MCF 10A (cell line): ENCODE data around the gene CRTAC1. TPM values are rescaled to one million over a fixed set of nuclear protein-coding genes. Genes with fewer than 3 reads are reported as not detected.

Experiments used
- BruUV-seq: library from RNA; stranded (reverse); fragments of 400-500 nt; replicated peaks from 2 replicates; lab custom pipeline; 2021; lab: Mats Ljungman, UMichigan
- CTCF ChIA-PET: fragments of 300-600 bp; sonication (Branson Sonifier 250); formaldehyde crosslinking; extraction: SDS; loops from one replicate; lab custom pipeline; 2021; ENCODE audit warnings: antibody characterized with exemption, inconsistent platforms; lab: Yijun Ruan, JAX
- POLR2A ChIA-PET: fragments of 300-600, 350-650 bp; sonication (Branson Sonifier 250); formaldehyde crosslinking; extraction: SDS; loops from one replicate; lab custom pipeline; 2020; ENCODE audit warnings: antibody characterized with exemption, inconsistent platforms; lab: Yijun Ruan, JAX
- DNase-seq: peaks from one replicate; pipeline ENCODE4 v3.0.0-alpha.2; 2018; ENCODE audit not compliant: unreplicated experiment
- H3K27ac Mint-ChIP-seq: one replicate; pipeline ENCODE4 v1.8.0; 2022; ENCODE audit warnings: mild to moderate bottlenecking, low read depth, mixed read lengths; ENCODE audit not compliant: unreplicated experiment
- H3K27me3 Mint-ChIP-seq: one replicate; pipeline ENCODE4 v1.8.0; 2022; ENCODE audit warnings: mixed read lengths; ENCODE audit not compliant: insufficient read depth, unreplicated experiment
- H3K36me3 Mint-ChIP-seq: one replicate; pipeline ENCODE4 v1.8.0; 2022; ENCODE audit warnings: mild to moderate bottlenecking, moderate library complexity, mixed read lengths; ENCODE audit not compliant: insufficient read depth, unreplicated experiment
- H3K4me1 Mint-ChIP-seq: one replicate; pipeline ENCODE4 v1.8.0; 2022; ENCODE audit warnings: mixed read lengths; ENCODE audit not compliant: insufficient read depth, unreplicated experiment
- H3K4me3 Mint-ChIP-seq: one replicate; pipeline ENCODE4 v1.8.0; 2022; ENCODE audit warnings: mild to moderate bottlenecking, moderate library complexity, mixed read lengths; ENCODE audit not compliant: unreplicated experiment
- H3K9me3 Mint-ChIP-seq: one replicate; pipeline ENCODE4 v1.8.0; 2022; ENCODE audit warnings: mixed read lengths; ENCODE audit not compliant: unreplicated experiment
- intact Hi-C: fragments of 100-400 bp; cut with micrococcal nuclease; formaldehyde crosslinking; loops from 2 replicates; pipeline ENCODE4 v1.14.1; 2022
- total RNA-seq: library from RNA; stranded (reverse); gene quantifications from 2 replicates; pipeline ENCODE4 v1.2.3, GENCODE V29; 2022
- TF ChIP-seq, protein P1 (sequence below): fragments of 200-600 bp; IDR thresholded peaks from one replicate; pipeline ENCODE4 v1.8.0; 2022; ENCODE audit warnings: antibody characterized with exemption, mild to moderate bottlenecking; ENCODE audit not compliant: unreplicated experiment

Gene CRTAC1
- total RNA-seq, 1 experiment from 2014 or later: not detected

DNA sequence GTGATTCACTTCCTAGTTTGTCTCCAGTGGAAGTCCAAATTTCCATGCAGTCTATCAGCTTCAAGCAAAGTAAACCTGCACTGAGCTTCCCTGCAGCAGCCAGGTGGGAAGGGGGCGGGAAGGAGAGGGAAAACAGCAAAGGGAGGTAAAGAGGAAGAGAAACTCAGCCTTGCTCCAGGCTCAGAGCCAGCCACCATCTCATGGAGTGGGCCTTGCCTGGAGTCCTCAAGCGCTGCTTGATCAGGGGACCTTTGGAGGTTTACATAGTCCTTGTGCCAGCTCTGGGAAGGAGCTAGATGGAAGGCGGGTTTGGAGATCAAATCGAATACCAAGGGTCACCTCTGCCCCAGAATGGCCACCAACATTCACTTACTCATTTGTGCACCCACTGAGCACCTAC lies 7.4 kb downstream of the CRTAC1 start:
- H3K27me3 Mint-ChIP-seq: peaks cover 67% of the 10 kb centered on the region
- intact Hi-C loops: no loop called here

GRCh38 chr10:98020784-98021183 lies 9.6 kb downstream of the CRTAC1 start:
- no peaks in the 10 kb centered on the region for H3K36me3 Mint-ChIP-seq
- TF ChIP-seq, protein P1, sequence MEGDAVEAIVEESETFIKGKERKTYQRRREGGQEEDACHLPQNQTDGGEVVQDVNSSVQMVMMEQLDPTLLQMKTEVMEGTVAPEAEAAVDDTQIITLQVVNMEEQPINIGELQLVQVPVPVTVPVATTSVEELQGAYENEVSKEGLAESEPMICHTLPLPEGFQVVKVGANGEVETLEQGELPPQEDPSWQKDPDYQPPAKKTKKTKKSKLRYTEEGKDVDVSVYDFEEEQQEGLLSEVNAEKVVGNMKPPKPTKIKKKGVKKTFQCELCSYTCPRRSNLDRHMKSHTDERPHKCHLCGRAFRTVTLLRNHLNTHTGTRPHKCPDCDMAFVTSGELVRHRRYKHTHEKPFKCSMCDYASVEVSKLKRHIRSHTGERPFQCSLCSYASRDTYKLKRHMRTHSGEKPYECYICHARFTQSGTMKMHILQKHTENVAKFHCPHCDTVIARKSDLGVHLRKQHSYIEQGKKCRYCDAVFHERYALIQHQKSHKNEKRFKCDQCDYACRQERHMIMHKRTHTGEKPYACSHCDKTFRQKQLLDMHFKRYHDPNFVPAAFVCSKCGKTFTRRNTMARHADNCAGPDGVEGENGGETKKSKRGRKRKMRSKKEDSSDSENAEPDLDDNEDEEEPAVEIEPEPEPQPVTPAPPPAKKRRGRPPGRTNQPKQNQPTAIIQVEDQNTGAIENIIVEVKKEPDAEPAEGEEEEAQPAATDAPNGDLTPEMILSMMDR: no peak
- intact Hi-C loops: no loop called here
- H3K4me1 Mint-ChIP-seq: no peaks in the 10 kb centered on the region
- ChIA-PET CTCF (interaction anchor here (0.7 to 1.1 kb wide), 3 partner anchors 21 to 1333 kb away, joined by 4 to 5 read pairs (median 4); no protein-coding TSS in a partner anchor), POLR2A (no interaction called here)
- no peak for DNase-seq
- H3K9me3 Mint-ChIP-seq: no peaks in the 10 kb centered on the region
- H3K27ac Mint-ChIP-seq: no peak overlapping the region
- H3K27me3 Mint-ChIP-seq: peaks cover 87% of the 10 kb centered on the region
- no TSS peak for BruUV-seq
- H3K4me3 Mint-ChIP-seq: no peak overlapping the region

More for the DNA sequence above, 7.4 kb downstream of the CRTAC1 start:
- POLR2A ChIA-PET: no interaction called here
- TF ChIP-seq, protein P1: no peak
- H3K4me3 Mint-ChIP-seq: no peak overlapping the region
- no peaks in the 10 kb centered on the region for H3K9me3 Mint-ChIP-seq
- no peaks in the 10 kb centered on the region for H3K4me1 Mint-ChIP-seq
- H3K27ac Mint-ChIP-seq: no peak overlapping the region
- BruUV-seq: no TSS peak
- no peaks in the 10 kb centered on the region for H3K36me3 Mint-ChIP-seq
- no peak for DNase-seq
- CTCF ChIA-PET: interaction anchor here (0.7 to 0.9 kb wide), 2 partner anchors 18 to 41 kb away, joined by 3 to 6 read pairs; no protein-coding TSS in a partner anchor

DNA sequence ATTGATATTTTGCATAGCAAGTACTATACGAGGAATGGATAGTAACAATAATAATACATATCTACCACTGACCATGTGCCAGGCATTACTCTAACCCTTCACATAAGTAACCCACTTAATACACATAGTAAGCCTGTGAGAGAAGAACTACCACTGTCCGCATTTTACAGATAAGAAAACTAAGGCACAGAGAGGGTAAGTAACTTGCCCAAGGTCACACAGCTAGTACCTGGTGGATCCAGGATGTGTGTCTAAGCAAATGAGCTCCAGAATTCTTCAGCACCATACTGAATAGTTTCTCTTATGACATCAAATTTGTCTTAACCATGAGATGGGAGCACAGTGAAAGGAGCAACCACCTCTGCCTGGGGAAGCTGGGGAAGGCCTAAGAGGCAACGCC lies 10.2 kb downstream of the CRTAC1 start:
- intact Hi-C loops: no loop called here
- H3K9me3 Mint-ChIP-seq: no peaks in the 10 kb centered on the region
- no peaks in the 10 kb centered on the region for H3K4me1 Mint-ChIP-seq
- H3K4me3 Mint-ChIP-seq: no peak overlapping the region
- POLR2A ChIA-PET: no interaction called here
- TF ChIP-seq, protein P1: no peak
- no peak overlapping the region for H3K27ac Mint-ChIP-seq
- H3K27me3 Mint-ChIP-seq: peaks cover 87% of the 10 kb centered on the region
- no TSS peak for BruUV-seq
- DNase-seq: no peak
- CTCF ChIA-PET: interaction anchor here (0.6 to 1.1 kb wide), 4 partner anchors 14 to 1333 kb away, joined by 3 to 5 read pairs (median 4); no protein-coding TSS in a partner anchor
- no peaks in the 10 kb centered on the region for H3K36me3 Mint-ChIP-seq

- intact Hi-C loops: no loop called here
- ChIA-PET POLR2A (no interaction called here), CTCF (interaction anchor here (0.6 to 1.1 kb wide), 4 partner anchors 13 to 1334 kb away, joined by 3 to 5 read pairs (median 4); no protein-coding TSS in a partner anchor)
- TF ChIP-seq, protein P1: no peak
- no peak for DNase-seq
- no peak overlapping the region for H3K4me3 Mint-ChIP-seq
- H3K9me3 Mint-ChIP-seq: no peaks in the 10 kb centered on the region
- no TSS peak for BruUV-seq
- peaks cover 87% of the 10 kb centered on the region for H3K27me3 Mint-ChIP-seq
- H3K27ac Mint-ChIP-seq: no peak overlapping the region
- no peaks in the 10 kb centered on the region for H3K36me3 Mint-ChIP-seq
- H3K4me1 Mint-ChIP-seq: no peaks in the 10 kb centered on the region
Observed at GRCh38 chr10:98019784-98020183, 10.6 kb downstream of the CRTAC1 start.
